Parathyroid adenoma (tissue), 2 donors: Measurements from ENCODE around the gene TIFAB.

Experiments
- H2AFZ ChIP-seq: fragments of 300-600 bp; sonication (generic); one replicate; pipeline ENCODE4 v1.7.0; 2017; ENCODE audit warnings: antibody characterized with exemption, mild to moderate bottlenecking
- H3K27ac ChIP-seq: fragments of 300-600 bp; sonication (generic); one replicate; pipeline ENCODE4 v1.7.0; 2017
- H3K27me3 ChIP-seq: fragments of 300-600 bp; sonication (generic); one replicate; pipeline ENCODE4 v1.7.0; 2017; ENCODE audit warnings: low read length; ENCODE audit not compliant: control insufficient read depth, insufficient read depth
- H3K36me3 ChIP-seq: fragments of 300-600 bp; sonication (generic); one replicate; pipeline ENCODE4 v1.7.0; 2017; ENCODE audit warnings: low read length; ENCODE audit not compliant: control insufficient read depth, insufficient read depth
- H3K4me1 ChIP-seq: fragments of 300-600 bp; sonication (generic); one replicate; pipeline ENCODE4 v1.7.0; 2017; ENCODE audit warnings: control low read depth
- H3K4me2 ChIP-seq: fragments of 300-600 bp; sonication (generic); one replicate; pipeline ENCODE4 v1.7.0; 2017; ENCODE audit warnings: low read length
- H3K4me3 ChIP-seq: fragments of 300-600 bp; sonication (generic); one replicate; pipeline ENCODE4 v1.7.0; 2017; ENCODE audit warnings: low read depth, low read length
- H3K79me2 ChIP-seq: fragments of 300-600 bp; sonication (generic); one replicate; pipeline ENCODE4 v1.7.0; 2017; ENCODE audit warnings: control low read depth
- H3K9ac ChIP-seq: fragments of 300-600 bp; sonication (generic); one replicate; pipeline ENCODE4 v1.7.0; 2017; ENCODE audit warnings: mild to moderate bottlenecking
- H3K9me3 ChIP-seq: fragments of 300-600 bp; sonication (generic); one replicate; pipeline ENCODE4 v1.7.0; 2017; ENCODE audit warnings: low read length; ENCODE audit not compliant: control insufficient read depth
- TF ChIP-seq, protein P1 (sequence below): fragments of 300-600 bp; sonication (generic); IDR thresholded peaks from one replicate; pipeline ENCODE4 v1.7.0; 2017; ENCODE audit warnings: antibody characterized with exemption, mild to moderate bottlenecking
- donor health status: primary hyperparathyroidism.

Gene TIFAB

DNA sequence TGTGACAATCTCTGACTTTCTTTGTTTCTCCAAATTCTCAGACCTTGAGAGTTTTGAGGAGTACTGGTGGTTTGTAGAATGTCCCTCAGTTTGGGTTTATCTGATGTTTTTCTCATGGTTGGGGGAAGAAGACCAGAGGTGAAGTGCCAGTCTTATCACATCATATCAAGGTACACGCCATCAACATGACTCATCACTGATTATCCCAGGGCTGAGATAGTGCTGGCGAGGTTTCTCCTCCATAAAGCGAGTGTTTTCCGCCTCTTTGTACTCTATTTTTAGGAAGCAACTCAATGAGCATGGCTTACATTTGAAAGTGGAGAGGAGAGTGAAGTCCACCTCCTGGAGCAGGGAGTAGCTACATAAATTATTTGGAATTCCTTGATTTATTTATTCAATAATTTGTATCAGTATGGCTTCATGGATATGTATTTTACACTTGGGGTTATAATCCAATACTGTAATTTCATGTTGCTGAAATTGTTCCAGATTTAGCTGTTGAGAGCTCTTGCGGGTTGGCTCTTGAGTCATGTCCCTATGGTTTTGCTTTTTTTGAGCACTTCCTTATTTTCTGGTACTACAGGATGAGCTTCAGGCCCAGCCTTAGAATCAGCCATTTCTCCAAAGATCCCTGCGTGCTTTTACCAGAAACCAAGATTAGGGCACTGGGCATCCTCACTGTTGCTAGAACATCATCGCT, 28.9 kb downstream of the TIFAB start:
- TF ChIP-seq, protein P1, sequence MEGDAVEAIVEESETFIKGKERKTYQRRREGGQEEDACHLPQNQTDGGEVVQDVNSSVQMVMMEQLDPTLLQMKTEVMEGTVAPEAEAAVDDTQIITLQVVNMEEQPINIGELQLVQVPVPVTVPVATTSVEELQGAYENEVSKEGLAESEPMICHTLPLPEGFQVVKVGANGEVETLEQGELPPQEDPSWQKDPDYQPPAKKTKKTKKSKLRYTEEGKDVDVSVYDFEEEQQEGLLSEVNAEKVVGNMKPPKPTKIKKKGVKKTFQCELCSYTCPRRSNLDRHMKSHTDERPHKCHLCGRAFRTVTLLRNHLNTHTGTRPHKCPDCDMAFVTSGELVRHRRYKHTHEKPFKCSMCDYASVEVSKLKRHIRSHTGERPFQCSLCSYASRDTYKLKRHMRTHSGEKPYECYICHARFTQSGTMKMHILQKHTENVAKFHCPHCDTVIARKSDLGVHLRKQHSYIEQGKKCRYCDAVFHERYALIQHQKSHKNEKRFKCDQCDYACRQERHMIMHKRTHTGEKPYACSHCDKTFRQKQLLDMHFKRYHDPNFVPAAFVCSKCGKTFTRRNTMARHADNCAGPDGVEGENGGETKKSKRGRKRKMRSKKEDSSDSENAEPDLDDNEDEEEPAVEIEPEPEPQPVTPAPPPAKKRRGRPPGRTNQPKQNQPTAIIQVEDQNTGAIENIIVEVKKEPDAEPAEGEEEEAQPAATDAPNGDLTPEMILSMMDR, result no peak
- peaks cover 11% of the 10 kb centered on the region for H3K9me3 ChIP-seq
- no peaks in the 10 kb centered on the region for H3K27me3 ChIP-seq
- H2AFZ ChIP-seq, result no peak overlapping the region
- H3K4me3 ChIP-seq, result no peak overlapping the region
- no peak overlapping the region for H3K9ac ChIP-seq
- H3K27ac ChIP-seq, result no peak overlapping the region
- H3K4me1 ChIP-seq, result no peaks in the 10 kb centered on the region
- H3K4me2 ChIP-seq, result no peak overlapping the region
- no peaks in the 10 kb centered on the region for H3K36me3 ChIP-seq
- no peaks in the 10 kb centered on the region for H3K79me2 ChIP-seq

DNA sequence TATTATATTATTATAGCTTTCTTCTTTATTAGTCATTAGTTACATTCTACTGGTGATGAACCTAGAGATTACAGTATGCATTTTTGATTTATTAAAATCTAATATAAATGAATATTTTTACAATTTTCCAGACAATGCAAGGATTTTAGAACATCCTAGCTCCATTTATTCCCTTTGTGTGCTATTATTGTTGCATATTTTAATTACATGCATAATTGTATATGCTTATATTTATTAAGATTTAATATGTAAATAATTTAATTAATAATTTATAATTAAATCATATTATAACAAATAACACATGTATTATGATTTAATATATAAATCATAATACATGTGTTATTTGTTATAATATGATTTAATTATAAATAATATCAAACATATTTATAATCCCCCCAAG, 29.7 kb downstream of the TIFAB start:
- no peak overlapping the region for H3K9ac ChIP-seq
- no peaks in the 10 kb centered on the region for H3K27me3 ChIP-seq
- H3K9me3 ChIP-seq, result peaks cover 11% of the 10 kb centered on the region

DNA sequence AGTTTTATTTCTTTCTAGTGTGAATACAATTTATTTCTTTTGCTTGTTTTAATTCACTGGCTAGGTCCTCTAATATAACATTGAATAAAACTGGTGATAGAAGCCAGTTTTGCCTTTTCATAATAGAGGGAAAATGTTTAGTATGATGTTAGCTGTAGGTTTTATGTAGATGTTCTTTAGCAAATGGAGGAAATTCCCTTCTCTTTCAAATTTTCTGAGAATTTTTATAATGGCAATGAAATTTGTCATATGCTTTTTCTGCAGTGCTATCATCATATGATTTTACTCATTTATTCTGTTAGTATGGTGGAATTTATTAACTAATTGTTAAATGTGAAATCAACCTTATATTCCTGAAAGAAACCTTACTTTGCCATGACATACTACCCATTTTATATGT, 35.1 kb downstream of the TIFAB start:
- no peaks in the 10 kb centered on the region for H3K36me3 ChIP-seq
- H3K27me3 ChIP-seq, result no peaks in the 10 kb centered on the region
- no peaks in the 10 kb centered on the region for H3K79me2 ChIP-seq
- H3K4me3 ChIP-seq, result no peak overlapping the region
- no peak overlapping the region for H3K4me2 ChIP-seq
- peaks cover 11% of the 10 kb centered on the region for H3K9me3 ChIP-seq
- H2AFZ ChIP-seq, result no peak overlapping the region
- no peaks in the 10 kb centered on the region for H3K4me1 ChIP-seq
- no peak overlapping the region for H3K27ac ChIP-seq
- H3K9ac ChIP-seq, result no peak overlapping the region
- TF ChIP-seq, protein P1, result no peak

More for the DNA sequence above, 29.7 kb downstream of the TIFAB start:
- no peak overlapping the region for H2AFZ ChIP-seq
- H3K4me2 ChIP-seq, result no peak overlapping the region
- TF ChIP-seq, protein P1, result no peak
- H3K27ac ChIP-seq, result no peak overlapping the region
- no peak overlapping the region for H3K4me3 ChIP-seq
- no peaks in the 10 kb centered on the region for H3K36me3 ChIP-seq
- no peaks in the 10 kb centered on the region for H3K79me2 ChIP-seq
- H3K4me1 ChIP-seq, result no peaks in the 10 kb centered on the region

DNA sequence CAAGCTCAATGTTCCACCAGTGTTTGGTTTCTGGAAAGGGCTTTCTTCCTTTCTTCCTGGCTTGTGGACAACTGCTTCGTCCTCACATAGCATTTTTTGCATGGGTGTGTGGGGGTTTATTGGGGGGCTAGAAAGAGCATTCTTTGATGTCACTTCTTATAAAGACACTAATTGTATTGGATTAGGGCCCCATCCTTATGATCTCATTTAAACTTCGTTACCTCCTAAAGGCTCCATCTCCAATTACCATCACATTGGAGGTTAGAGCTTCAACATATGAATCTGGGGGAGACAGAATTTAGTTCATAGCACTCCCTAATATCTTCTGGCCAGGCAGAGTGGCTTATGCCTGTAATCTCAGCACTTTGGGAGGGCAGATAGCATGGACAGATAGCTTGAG, 47.1 kb downstream of the TIFAB start:
- H3K9ac ChIP-seq, result no peak overlapping the region
- H3K79me2 ChIP-seq, result no peaks in the 10 kb centered on the region
- H2AFZ ChIP-seq, result no peak overlapping the region
- no peaks in the 10 kb centered on the region for H3K36me3 ChIP-seq
- H3K27ac ChIP-seq, result no peak overlapping the region
- H3K27me3 ChIP-seq, result no peaks in the 10 kb centered on the region
- H3K4me2 ChIP-seq, result no peak overlapping the region
- no peak overlapping the region for H3K4me3 ChIP-seq
- no peaks in the 10 kb centered on the region for H3K9me3 ChIP-seq
- H3K4me1 ChIP-seq, result no peaks in the 10 kb centered on the region
- TF ChIP-seq, protein P1, result no peak

DNA sequence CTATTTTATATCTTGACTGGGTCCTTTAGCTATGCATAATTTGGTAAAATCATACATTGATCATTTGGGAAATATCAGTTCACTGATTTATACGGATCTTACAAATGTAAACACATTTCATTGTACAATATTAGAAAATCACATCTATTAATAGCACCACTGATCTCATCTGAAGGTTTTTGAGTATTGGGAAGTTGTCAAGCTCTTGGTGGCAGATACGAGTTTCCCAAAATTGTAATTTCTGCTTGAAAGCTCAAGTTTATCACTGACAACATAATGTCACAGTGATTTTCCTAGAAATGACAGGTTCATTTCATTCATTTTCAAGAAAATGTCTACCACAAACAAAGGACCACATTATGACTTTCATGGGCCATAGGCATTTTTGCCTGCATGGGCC, 50.1 kb downstream of the TIFAB start:
- Histone ChIP-seq H3K9me3 (no peaks in the 10 kb centered on the region), H3K36me3 (no peaks in the 10 kb centered on the region), H3K27ac (no peak overlapping the region), H3K4me1 (peaks cover 6% of the 10 kb centered on the region), H3K27me3 (no peaks in the 10 kb centered on the region), H3K4me2 (no peak overlapping the region), H3K79me2 (peaks cover 15% of the 10 kb centered on the region), H3K4me3 (no peak overlapping the region), H2AFZ (no peak overlapping the region), H3K9ac (no peak overlapping the region)
- TF ChIP-seq, protein P1, result no peak
